ENCODE results near the gene IQCH.
"Not testable (repeated sequence)": the region's sequence is repeated elsewhere in the genome, so short reads cannot be mapped to it uniquely, and the experiment has no call there.

Gene IQCH

GRCh38 chr15:67274236-67274635, 19.6 kb downstream of the IQCH start:
- in situ Hi-C loops (cut with MboI; ENCODE audit: low sequenced_read_pairs, unreplicated experiment) = no loop called here
- no peak for TF ChIP-seq CTCF (IDR thresholded peaks at IDR 0.05; ENCODE audit: borderline replicate concordance, control extremely low read depth, extremely low read depth, insufficient read depth, missing control alignments)
- no peak for DNase-seq (ENCODE audit: low spot score)

- TF ChIP-seq CTCF (IDR thresholded peaks at IDR 0.05; ENCODE audit: borderline replicate concordance, control extremely low read depth, extremely low read depth, insufficient read depth, missing control alignments) = no peak
- no peak for DNase-seq (ENCODE audit: low spot score)
- in situ Hi-C loops (cut with MboI; ENCODE audit: low sequenced_read_pairs, unreplicated experiment) = no loop called here
Measured at GRCh38 chr15:67276666-67277065, 22.1 kb downstream of the IQCH start.

- TF ChIP-seq CTCF (IDR thresholded peaks at IDR 0.05; ENCODE audit: borderline replicate concordance, control extremely low read depth, extremely low read depth, insufficient read depth, missing control alignments) = no peak
- no peak for DNase-seq (ENCODE audit: low spot score)
- in situ Hi-C loops (cut with MboI; ENCODE audit: low sequenced_read_pairs, unreplicated experiment) = no loop called here
Measured at GRCh38 chr15:67280217-67280616, 25.6 kb downstream of the IQCH start.

GRCh38 chr15:67281714-67282113, 27.1 kb downstream of the IQCH start:
- no peak for DNase-seq (ENCODE audit: low spot score)
- in situ Hi-C loops (cut with MboI; ENCODE audit: low sequenced_read_pairs, unreplicated experiment) = no loop called here
- no peak for TF ChIP-seq CTCF (IDR thresholded peaks at IDR 0.05; ENCODE audit: borderline replicate concordance, control extremely low read depth, extremely low read depth, insufficient read depth, missing control alignments)

GRCh38 chr15:67285625-67286024, 31.0 kb downstream of the IQCH start:
- DNase-seq (ENCODE audit: low spot score); in situ Hi-C loops (cut with MboI; ENCODE audit: low sequenced_read_pairs, unreplicated experiment): not testable (repeated sequence)

- DNase-seq (ENCODE audit: low spot score); in situ Hi-C loops (cut with MboI; ENCODE audit: low sequenced_read_pairs, unreplicated experiment): not testable (repeated sequence)
Measured at GRCh38 chr15:67286400-67286799, 31.8 kb downstream of the IQCH start.

GRCh38 chr15:67290319-67290718, 35.7 kb downstream of the IQCH start:
- TF ChIP-seq CTCF (IDR thresholded peaks at IDR 0.05; ENCODE audit: borderline replicate concordance, control extremely low read depth, extremely low read depth, insufficient read depth, missing control alignments) = no peak
- DNase-seq (ENCODE audit: low spot score) = no peak
- in situ Hi-C loops (cut with MboI; ENCODE audit: low sequenced_read_pairs, unreplicated experiment) = no loop called here

GRCh38 chr15:67296188-67296587, 41.6 kb downstream of the IQCH start:
- no peak for DNase-seq (ENCODE audit: low spot score)
- in situ Hi-C loops (cut with MboI; ENCODE audit: low sequenced_read_pairs, unreplicated experiment) = no loop called here
- no peak for TF ChIP-seq CTCF (IDR thresholded peaks at IDR 0.05; ENCODE audit: borderline replicate concordance, control extremely low read depth, extremely low read depth, insufficient read depth, missing control alignments)

Data from GM13976 (cell line).